H1 (cell line): Measurements from ENCODE around the gene RNGTT.

Experiments
- ASH2L ChIP-seq: fragments of 200-600, 300-600 bp; sonication (generic); IDR thresholded peaks from one replicate; pipeline ENCODE4 v1.7.1; 2017; ENCODE audit warnings: low read length
- CHD1 ChIP-seq: IDR thresholded peaks from 2 replicates; pipeline ENCODE4 v1.6.1; 2012; ENCODE audit warnings: low read depth, low read length, improper control_type of control experiment
- CTCF ChIP-seq, 3 experiments: IDR thresholded peaks; 1 replicate in 2 of 3; 2 replicates in 1 of 3; pipeline versions ENCODE4 v1.5.1 to v1.6.1; 2011; ENCODE audit warnings: low read length in 3 of 3, mild to moderate bottlenecking in 3 of 3, inconsistent platforms in 2 of 3, low read depth in 1 of 3, moderate library complexity in 1 of 3; ENCODE audit not compliant: insufficient read depth in 1 of 3; ENCODE audit errors: control extremely low read depth in 1 of 3
- EZH2 ChIP-seq: fragments of 200-600 bp; sonication (generic); IDR thresholded peaks from 2 replicates; pipeline ENCODE4 v1.7.1; 2012; ENCODE audit warnings: low read depth, mild to moderate bottlenecking, moderate library complexity, low read length, inconsistent platforms; ENCODE audit not compliant: severe bottlenecking
- JUND ChIP-seq: IDR thresholded peaks from 2 replicates; pipeline ENCODE4 v1.6.1; 2011; ENCODE audit warnings: mild to moderate bottlenecking, improper control_type of control experiment, low read length
- POLR2A ChIP-seq, 2 experiments: IDR thresholded peaks; 1 replicate in 1 of 2; 2 replicates in 1 of 2; pipeline ENCODE4 v1.6.1; 2011; ENCODE audit warnings: low read depth in 2 of 2, low read length in 2 of 2, mild to moderate bottlenecking in 2 of 2; ENCODE audit errors: control extremely low read depth in 1 of 2
- POLR2AphosphoS5 ChIP-seq: IDR thresholded peaks from 2 replicates; pipeline ENCODE4 v1.6.1; 2011; ENCODE audit warnings: low read depth, low read length
- SAP30 ChIP-seq: fragments of 300-600 bp; sonication (generic); IDR thresholded peaks from 2 replicates; pipeline ENCODE4 v1.7.1; 2012; ENCODE audit warnings: low read length, moderate library complexity, mild to moderate bottlenecking, inconsistent platforms; ENCODE audit not compliant: insufficient read depth, insufficient replicate concordance
- SIX5 ChIP-seq: IDR thresholded peaks from 2 replicates; pipeline ENCODE4 v1.6.1; 2011; ENCODE audit warnings: mild to moderate bottlenecking, low read depth, low read length
- SRF ChIP-seq: IDR thresholded peaks from 2 replicates; pipeline ENCODE4 v1.6.1; 2011; ENCODE audit warnings: mild to moderate bottlenecking, low read depth, low read length, moderate library complexity
- TAF7 ChIP-seq: optimal IDR thresholded peaks from 2 replicates; pipeline ENCODE3; 2011; ENCODE audit warnings: low read depth, mild to moderate bottlenecking, inconsistent platforms, low read length, moderate library complexity, borderline replicate concordance
- USF2 ChIP-seq: IDR thresholded peaks from 2 replicates; pipeline ENCODE4 v1.6.1; 2011; ENCODE audit warnings: low read length, improper control_type of control experiment
- YY1 ChIP-seq: IDR thresholded peaks from 2 replicates; pipeline ENCODE4 v1.6.1; 2011; ENCODE audit warnings: low read depth, mild to moderate bottlenecking, low read length

GRCh38 chr6:88982720-88983119, 19.3 kb upstream of the RNGTT start:
- TF ChIP-seq ASH2L (no peak), USF2 (no peak), CHD1 (no peak), TAF7 (no peak), SRF (no peak), POLR2A (IDR thresholded peaks at IDR 0.05; ENCODE audit: control extremely low read depth in 1 of 2, low read depth in 2 of 2, low read length in 2 of 2) (no peak), EZH2 (no peak), CTCF (IDR thresholded peaks at IDR 0.05; ENCODE audit: control extremely low read depth in 1 of 3, insufficient read depth in 1 of 3, low read depth in 1 of 3, low read length in 3 of 3) (peak in 2 of 3 experiments; percentile 56 to 67; a peak in 3 of 4 replicates), SAP30 (no peak), SIX5 (no peak), POLR2AphosphoS5 (no peak), YY1 (no peak), JUND (no peak)
